ENCODE measurements around the gene NOTCH1.
"Not testable (repeated sequence)": the region's sequence is repeated elsewhere in the genome, so short reads cannot be mapped to it uniquely, and the experiment has no call there.

The NOTCH1 gene

GRCh38 chr9:136565086-136565714, 19.4 kb upstream of the NOTCH1 start:
- no peak for DNase-seq (ENCODE audit: low read depth in 4 of 4, low spot score in 1 of 4)

GRCh38 chr9:136564379-136564988, 18.6 kb upstream of the NOTCH1 start:
- DNase-seq (ENCODE audit: low read depth in 4 of 4, low spot score in 1 of 4): no peak

DNA sequence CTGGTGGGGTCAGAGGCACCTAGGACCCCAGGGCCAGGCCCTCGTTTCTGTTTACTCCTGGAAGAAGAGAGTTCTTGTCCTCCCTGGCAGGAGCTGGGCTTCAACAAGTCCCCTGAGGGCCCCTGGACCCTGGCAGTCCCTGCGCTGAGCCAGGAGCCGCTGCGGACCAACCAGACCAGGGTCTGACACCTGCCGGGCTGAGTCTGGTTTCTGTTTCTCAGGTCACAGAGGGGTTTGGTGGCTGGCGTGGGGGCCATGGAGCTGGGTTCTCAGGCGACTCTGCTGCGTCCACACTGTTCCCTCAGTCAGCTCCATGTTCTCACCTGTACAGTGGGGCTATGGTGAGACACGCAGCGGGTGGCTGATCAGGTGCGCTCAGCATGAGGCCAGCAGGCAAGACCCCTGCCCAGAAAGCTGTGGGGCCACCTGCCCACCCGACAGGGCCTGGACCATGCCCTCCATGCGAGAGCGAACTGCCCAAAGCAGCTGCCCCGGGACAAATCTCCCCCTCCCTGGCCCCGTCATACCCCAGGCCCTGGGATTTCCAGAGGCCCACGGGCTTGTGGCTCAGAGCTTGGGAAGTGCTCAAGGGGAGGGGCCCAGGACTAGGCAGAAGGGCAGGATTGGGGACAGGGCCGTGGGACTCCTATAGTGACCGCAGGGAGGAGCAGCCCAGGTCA, 17.9 kb upstream of the NOTCH1 start:
- no peak for DNase-seq (ENCODE audit: low read depth in 4 of 4, low spot score in 1 of 4)

DNA sequence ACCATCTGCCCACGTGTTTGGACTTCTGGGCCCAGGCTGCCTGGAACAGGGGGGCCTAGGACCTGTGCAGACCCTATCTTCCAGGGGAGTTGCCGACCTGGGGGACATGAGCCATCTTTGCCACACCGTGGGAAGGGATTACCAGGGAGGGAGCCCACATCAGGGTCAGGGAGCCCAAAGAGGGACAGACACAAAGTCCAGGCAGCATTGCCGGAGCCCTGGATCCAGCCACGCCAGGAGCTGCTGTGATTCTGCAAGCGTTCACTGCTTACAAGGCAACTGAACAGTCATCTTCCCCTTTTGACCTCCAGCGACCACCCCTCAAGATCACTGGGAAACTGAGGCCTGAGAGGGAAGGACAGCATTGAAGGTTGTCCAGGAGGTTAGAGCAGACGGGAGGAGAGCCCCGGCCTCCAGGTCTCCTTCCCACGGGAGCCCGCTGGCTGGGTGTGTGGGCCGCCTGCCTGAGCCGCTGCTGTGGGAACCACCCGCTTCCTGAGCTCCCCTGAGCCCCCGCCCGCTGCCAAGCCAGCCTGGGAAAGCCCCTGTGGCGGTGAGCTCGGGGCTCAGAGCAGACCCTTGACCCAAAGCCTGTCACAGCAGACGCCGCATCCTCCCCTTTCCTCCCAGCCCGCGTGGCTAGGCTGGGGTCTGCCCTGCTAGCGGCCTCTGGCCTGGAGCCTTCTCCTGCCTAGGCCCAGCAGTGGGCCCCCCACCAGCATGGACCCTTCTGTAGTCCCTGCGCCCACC, 17.1 kb upstream of the NOTCH1 start:
- DNase-seq (ENCODE audit: low read depth in 4 of 4, low spot score in 1 of 4): no peak

- no peak for DNase-seq (ENCODE audit: low read depth in 4 of 4, low spot score in 1 of 4)
These were observed 15.9 kb upstream of the NOTCH1 start for GRCh38 chr9:136561779-136562178.

- DNase-seq (ENCODE audit: low read depth in 4 of 4, low spot score in 1 of 4): no peak
These were observed 14.7 kb upstream of the NOTCH1 start for GRCh38 chr9:136560586-136560985.

GRCh38 chr9:136559371-136559770, 13.5 kb upstream of the NOTCH1 start:
- not testable (repeated sequence) for DNase-seq (ENCODE audit: low read depth in 4 of 4, low spot score in 1 of 4)

DNA sequence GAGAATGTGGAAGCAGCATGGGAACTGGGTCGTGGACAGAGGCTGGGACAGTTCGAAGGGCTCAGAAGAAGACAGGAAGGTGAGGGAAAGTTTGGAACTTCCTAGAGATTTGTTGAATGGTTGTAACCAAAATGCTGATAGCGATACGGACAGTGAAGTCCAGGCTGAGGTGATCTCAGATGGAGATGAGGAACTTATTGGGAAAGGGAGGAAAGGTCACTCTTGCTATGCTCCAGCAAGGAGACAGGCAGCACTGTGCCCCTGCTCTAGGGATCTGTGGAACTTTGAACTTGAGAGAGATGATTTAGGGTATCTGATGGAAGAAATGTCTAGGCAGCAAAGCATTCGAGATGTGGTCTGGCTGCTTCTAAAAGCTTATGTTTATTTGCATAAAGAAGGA, 13.0 kb upstream of the NOTCH1 start:
- DNase-seq (ENCODE audit: low read depth in 4 of 4, low spot score in 1 of 4): not testable (repeated sequence)

- DNase-seq (ENCODE audit: low read depth in 4 of 4, low spot score in 1 of 4): no peak
These were observed 12.5 kb upstream of the NOTCH1 start for GRCh38 chr9:136558373-136558772.

GRCh38 chr9:136557036-136557435, 11.2 kb upstream of the NOTCH1 start:
- no peak for DNase-seq (ENCODE audit: low read depth in 4 of 4, low spot score in 1 of 4)

DNA sequence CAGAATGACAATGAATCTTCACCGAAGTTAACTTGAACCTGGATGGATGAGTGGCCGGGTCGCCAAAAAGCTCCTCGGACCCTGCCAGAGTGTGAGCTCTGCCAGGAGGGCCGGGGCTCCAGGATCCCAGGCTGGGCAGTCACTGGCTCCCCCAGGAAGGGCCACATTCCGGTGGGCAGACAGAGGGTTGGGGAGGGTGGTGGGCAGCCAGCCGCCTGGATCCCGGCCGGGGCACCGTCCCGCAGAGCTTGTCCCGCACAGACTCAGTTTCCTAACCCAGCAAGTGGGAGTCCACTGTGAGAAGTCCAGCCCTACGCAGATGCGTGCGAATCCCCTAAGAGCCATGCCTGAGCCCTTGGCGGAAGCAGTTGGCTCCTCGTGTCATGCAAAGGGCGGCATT, 10.3 kb upstream of the NOTCH1 start:
- no peak for DNase-seq (ENCODE audit: low read depth in 4 of 4, low spot score in 1 of 4)

- no peak for DNase-seq (ENCODE audit: low read depth in 4 of 4, low spot score in 1 of 4)
These were observed 9.0 kb upstream of the NOTCH1 start for GRCh38 chr9:136554870-136555269.

DNA sequence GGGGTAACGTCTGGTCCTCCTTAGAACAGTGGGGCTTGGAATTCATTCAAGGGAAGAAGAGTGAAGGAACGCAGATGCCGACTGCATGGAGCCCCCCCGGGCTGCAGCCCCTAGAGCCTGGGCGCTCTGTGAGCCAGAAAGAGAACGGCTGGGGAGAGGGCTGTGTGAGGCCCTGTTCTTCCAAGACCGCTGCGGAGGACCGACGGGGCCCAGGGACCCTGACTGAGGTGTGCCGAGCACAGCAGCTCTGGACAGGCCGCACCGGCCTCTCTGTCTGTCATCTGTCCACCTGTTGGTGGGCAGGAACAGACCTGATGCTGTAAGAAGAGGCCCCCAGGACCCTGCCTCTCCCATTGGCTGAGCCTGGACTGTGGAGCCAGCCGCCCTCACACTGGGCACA, 7.7 kb upstream of the NOTCH1 start:
- no peak for DNase-seq (ENCODE audit: low read depth in 4 of 4, low spot score in 1 of 4)

DNA sequence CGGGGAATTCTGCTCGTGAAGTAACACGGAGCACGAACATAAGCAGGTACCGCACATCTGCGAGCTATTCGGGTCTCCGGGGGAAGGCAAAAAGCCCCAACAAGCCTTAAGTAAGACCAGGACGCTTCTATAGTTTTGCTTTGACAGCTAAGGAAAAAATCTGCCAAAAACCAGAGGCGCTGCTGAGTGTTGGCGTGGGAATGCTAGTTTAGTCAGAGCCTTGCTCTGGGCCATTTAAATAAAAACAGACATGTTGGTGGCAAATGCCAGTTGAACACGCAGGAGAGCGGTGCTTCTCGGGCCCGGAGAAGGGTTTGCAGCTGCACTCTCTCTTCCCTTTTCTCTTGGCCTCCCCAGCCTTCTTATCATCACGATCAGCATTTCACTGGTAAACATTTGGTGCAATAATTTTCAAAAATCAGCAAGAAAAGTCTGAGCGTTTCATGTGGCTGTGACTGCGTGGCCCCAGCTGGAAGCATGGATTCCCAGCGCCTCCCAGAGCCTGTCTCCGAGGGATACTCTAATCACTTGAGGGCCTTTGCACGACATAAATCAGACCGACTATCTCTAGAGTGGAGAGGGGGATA, 6.4 kb upstream of the NOTCH1 start:
- DNase-seq (ENCODE audit: low read depth in 4 of 4, low spot score in 1 of 4): no peak

DNA sequence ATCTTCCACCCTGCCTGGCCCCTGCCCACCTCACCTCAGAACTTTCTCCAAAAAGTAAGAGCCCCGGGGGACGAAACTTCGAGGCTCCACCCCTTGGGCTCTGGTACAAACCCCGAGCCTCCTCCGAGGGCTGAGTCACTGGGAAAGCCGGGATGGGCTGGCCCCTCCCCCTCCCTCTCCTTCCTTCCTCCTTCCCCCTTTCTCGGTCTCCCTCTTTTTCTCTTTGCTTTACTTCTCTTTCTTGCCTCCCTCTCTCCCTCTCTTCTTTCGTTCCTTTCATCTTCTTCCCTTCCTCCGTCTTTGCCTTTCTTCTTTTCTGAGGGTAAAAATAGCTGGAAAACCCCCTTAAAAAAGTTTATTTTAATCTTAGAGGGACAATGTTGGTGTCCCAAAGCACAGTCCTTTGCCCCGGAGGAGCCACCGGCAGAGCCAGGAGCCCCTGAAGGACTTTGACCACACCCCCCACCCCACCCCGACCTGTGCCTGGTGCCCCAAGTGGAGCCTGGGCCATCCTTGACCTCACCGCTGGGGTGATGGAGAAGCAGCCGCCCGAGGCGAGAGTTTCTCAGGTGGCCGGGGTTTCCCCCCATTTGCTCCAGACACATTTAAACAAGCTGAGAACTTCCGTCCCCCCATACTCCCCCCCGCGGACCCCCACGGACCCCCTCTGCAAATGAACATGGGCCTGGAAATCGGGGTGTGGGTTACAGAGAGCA, 5.7 kb upstream of the NOTCH1 start:
- DNase-seq (ENCODE audit: low read depth in 4 of 4, low spot score in 1 of 4): no peak

- DNase-seq (ENCODE audit: low read depth in 4 of 4, low spot score in 1 of 4): no peak
These were observed 4.8 kb upstream of the NOTCH1 start for GRCh38 chr9:136550439-136551289.

DNA sequence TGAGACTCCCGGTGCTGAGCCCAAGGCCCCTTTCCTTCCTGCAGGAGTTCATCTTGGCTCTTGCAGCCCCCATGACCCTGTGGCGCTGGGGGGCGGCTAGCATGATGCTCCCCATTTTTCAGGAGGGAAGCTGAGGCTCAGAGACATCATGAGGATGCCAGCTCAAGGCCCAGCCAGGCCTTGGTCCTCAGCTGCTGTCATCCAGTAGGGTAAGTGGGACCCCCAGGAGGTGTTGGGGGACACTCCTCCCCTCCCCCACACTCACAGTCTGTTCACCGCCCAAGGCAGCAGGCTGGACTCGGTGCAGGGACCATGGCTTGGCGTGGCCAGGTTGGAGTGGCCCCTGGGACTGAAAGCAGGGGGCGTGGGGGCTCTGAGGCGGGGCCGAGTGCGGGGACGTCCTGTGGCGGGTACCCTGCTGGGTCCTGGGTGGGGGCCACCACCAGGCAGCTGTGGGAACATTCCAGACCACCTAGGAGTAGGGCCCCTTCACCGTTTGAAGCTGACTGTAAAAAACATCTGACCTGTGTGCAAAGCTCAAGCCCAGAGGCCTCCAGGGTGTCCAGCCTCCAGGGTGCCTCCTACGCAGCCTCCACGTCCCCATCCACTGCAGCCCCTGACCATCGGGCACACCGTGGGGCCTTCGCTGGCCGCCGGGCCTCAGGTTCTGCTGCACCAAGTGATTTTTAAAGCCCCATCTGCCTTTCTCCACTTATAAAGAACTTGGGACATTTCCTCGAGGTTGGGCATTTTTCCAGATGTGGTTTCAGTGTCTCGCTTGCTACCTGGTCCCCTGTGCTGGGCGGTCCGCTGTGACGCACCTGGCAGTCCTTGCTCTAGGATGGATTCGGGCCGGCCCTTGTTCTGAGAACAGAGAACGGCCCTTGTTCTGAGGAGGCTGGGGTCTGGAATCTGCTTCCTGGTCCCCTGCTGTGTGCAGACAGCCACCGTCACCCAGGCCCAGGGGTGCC, 3.4 kb upstream of the NOTCH1 start:
- no peak for DNase-seq (ENCODE audit: low read depth in 4 of 4, low spot score in 1 of 4)

- DNase-seq (ENCODE audit: low read depth in 4 of 4, low spot score in 1 of 4): no peak
These were observed 1.8 kb upstream of the NOTCH1 start for GRCh38 chr9:136547508-136548215.

All from stimulated activated CD4-positive, alpha-beta T cell treated with anti-CD3 and anti-CD28 coated beads, Interleukin-1b, Interleukin-23, amount 100 ng/mL, for 24 hours (primary cell).